ENCODE data around the gene UGCG.

UGCG gene

DNA sequence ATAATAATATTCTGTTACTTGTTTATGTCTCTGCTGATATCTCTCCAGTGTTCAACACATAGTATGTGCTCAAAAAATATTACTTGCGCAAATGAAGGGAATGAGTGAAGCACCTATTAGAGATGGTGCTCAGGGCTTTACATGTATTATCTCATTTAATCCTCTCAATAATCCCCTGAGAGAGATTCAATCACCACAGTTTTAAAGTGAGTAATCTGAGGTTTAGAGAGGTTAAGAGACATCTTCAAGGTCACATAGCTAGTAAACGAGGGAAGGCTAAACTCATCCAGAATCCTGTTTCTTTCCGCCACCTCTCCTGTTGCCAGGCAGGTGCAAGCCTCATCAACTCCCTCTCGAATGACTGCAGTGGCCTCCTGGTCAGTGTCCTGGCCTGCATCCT lies 82.0 kb downstream of the UGCG start:
- Histone ChIP-seq H3K9me3 (ENCODE audit: control insufficient read depth, low read length) (no peaks in the 10 kb centered on the region), H3K4me1 (no peaks in the 10 kb centered on the region), H3K27ac (no peak overlapping the region), H3K27me3 (ENCODE audit: control insufficient read depth, insufficient read depth, low read length) (no peaks in the 10 kb centered on the region), H3K9ac (no peak overlapping the region), H3K4me2 (ENCODE audit: low read length) (no peak overlapping the region), H3K4me3 (ENCODE audit: low read depth, low read length) (no peak overlapping the region), H3K79me2 (no peaks in the 10 kb centered on the region), H2AFZ (no peak overlapping the region), H3K36me3 (ENCODE audit: control insufficient read depth, insufficient read depth, low read length) (no peaks in the 10 kb centered on the region)
- TF ChIP-seq, protein P1, sequence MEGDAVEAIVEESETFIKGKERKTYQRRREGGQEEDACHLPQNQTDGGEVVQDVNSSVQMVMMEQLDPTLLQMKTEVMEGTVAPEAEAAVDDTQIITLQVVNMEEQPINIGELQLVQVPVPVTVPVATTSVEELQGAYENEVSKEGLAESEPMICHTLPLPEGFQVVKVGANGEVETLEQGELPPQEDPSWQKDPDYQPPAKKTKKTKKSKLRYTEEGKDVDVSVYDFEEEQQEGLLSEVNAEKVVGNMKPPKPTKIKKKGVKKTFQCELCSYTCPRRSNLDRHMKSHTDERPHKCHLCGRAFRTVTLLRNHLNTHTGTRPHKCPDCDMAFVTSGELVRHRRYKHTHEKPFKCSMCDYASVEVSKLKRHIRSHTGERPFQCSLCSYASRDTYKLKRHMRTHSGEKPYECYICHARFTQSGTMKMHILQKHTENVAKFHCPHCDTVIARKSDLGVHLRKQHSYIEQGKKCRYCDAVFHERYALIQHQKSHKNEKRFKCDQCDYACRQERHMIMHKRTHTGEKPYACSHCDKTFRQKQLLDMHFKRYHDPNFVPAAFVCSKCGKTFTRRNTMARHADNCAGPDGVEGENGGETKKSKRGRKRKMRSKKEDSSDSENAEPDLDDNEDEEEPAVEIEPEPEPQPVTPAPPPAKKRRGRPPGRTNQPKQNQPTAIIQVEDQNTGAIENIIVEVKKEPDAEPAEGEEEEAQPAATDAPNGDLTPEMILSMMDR (IDR thresholded peaks at IDR 0.05) = no peak

DNA sequence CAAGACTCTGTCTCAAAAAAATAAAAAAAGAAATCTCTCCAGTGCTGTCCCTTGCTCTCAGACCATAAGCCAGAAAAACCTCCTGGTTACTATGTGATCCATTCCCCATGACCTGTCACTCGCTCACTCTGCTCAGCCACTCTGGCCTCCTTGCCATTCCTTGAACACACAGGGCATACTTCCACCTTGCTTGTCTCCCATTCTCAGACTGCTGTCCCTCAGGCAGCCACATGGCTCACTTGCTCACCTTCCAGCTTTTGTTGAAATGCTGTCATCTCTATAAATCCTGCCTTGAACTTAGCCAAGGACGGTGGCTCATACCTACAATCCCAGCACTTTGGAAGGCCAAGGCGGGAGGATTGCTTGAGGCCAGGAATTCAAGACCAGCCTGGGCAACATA lies 82.9 kb downstream of the UGCG start:
- Histone ChIP-seq H3K9me3 (ENCODE audit: control insufficient read depth, low read length) (no peaks in the 10 kb centered on the region), H3K27ac (no peak overlapping the region), H3K79me2 (no peaks in the 10 kb centered on the region), H2AFZ (no peak overlapping the region), H3K27me3 (ENCODE audit: control insufficient read depth, insufficient read depth, low read length) (no peaks in the 10 kb centered on the region), H3K4me2 (ENCODE audit: low read length) (no peak overlapping the region), H3K4me3 (ENCODE audit: low read depth, low read length) (no peak overlapping the region), H3K36me3 (ENCODE audit: control insufficient read depth, insufficient read depth, low read length) (no peaks in the 10 kb centered on the region), H3K4me1 (no peaks in the 10 kb centered on the region), H3K9ac (no peak overlapping the region)
- TF ChIP-seq, protein P1 (IDR thresholded peaks at IDR 0.05) = no peak

DNA sequence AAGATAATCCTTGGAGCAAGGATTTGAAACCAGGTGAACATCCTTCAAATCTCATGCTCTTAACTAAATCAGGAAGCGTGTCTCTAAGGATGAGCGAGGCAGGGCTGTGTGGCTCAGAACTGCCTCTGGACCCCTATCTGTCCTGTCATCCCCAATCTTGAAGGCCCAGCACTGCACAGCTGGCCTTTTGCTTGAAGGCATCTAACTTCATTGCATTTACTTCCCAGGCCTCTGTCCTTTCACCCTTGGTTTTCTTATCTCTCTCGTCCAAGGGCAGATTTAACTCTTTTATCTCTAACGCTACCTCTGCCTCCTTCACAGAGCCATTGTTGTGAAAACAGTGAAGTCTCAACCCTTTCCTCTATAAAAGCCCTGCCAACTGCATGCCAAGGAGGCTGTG lies 83.8 kb downstream of the UGCG start:
- Histone ChIP-seq H3K36me3 (ENCODE audit: control insufficient read depth, insufficient read depth, low read length) (no peaks in the 10 kb centered on the region), H3K79me2 (no peaks in the 10 kb centered on the region), H3K4me1 (no peaks in the 10 kb centered on the region), H3K27me3 (ENCODE audit: control insufficient read depth, insufficient read depth, low read length) (no peaks in the 10 kb centered on the region), H3K4me2 (ENCODE audit: low read length) (no peak overlapping the region), H3K27ac (no peak overlapping the region), H3K9me3 (ENCODE audit: control insufficient read depth, low read length) (no peaks in the 10 kb centered on the region), H2AFZ (no peak overlapping the region), H3K9ac (no peak overlapping the region), H3K4me3 (ENCODE audit: low read depth, low read length) (no peak overlapping the region)
- TF ChIP-seq, protein P1 (IDR thresholded peaks at IDR 0.05) = no peak

DNA sequence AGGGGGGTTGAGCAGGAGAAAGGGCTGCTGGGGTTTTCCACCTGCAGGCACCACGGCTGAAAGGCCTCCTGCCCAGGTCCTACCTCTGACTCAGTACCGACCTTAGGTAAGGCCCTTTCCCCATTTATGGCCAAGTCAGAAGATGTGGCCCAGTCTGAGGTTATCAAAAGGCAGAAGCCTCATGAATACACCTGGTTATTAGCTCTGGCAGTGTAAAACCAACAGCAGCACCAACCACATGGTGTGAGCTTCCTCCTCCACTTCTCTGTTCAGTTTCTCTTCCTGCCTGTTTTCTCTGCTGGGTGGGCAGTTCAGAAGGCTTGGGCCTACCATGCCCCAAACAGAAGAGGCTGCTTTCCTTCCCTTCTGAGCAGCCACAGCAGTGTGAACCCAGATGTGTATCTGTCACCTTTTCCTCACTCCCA lies 86.9 kb downstream of the UGCG start:
- Histone ChIP-seq H3K36me3 (ENCODE audit: control insufficient read depth, insufficient read depth, low read length) (no peaks in the 10 kb centered on the region), H3K4me2 (ENCODE audit: low read length) (no peak overlapping the region), H3K9me3 (ENCODE audit: control insufficient read depth, low read length) (no peaks in the 10 kb centered on the region), H3K9ac (no peak overlapping the region), H3K4me3 (ENCODE audit: low read depth, low read length) (no peak overlapping the region), H3K79me2 (no peaks in the 10 kb centered on the region), H2AFZ (no peak overlapping the region), H3K27me3 (ENCODE audit: control insufficient read depth, insufficient read depth, low read length) (no peaks in the 10 kb centered on the region), H3K27ac (no peak overlapping the region), H3K4me1 (no peaks in the 10 kb centered on the region)
- TF ChIP-seq, protein P1 (IDR thresholded peaks at IDR 0.05) = no peak

DNA sequence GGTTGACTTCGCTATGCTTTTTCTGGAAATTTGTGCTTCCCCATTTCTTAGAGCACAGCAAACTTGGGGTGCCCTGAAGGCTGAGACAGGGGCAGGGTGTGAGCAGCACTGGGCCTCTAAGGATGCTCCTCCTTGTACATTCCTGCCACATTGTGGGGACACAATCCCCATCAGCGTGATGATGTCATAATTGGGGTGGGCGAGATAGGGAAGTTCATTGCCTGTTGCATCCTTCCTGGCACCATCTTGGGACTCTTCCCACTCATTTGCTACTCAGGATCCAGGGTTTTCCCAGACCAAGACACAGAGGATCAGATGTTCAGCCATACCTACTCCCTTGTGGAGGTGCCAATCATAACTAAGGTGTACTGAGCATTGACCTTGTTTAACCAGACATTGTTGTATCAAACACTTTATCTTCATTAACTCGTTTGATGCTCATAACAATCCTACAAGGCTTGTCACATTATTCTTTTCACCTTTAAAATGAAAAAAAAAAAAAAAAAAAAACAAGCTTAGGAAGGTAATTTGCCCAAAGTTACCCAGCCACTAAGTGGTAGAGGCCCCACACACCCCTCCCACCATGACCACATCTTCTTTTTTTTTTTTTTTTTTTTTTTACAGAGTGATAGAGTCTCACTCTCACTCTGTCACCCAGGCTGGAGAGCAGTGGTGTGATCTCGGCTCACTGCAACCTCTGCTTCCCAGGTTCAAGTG lies 87.6 kb downstream of the UGCG start:
- Histone ChIP-seq H3K9me3 (ENCODE audit: control insufficient read depth, low read length) (no peaks in the 10 kb centered on the region), H3K9ac (no peak overlapping the region), H2AFZ (no peak overlapping the region), H3K4me1 (no peaks in the 10 kb centered on the region), H3K4me2 (ENCODE audit: low read length) (no peak overlapping the region), H3K79me2 (no peaks in the 10 kb centered on the region), H3K36me3 (ENCODE audit: control insufficient read depth, insufficient read depth, low read length) (no peaks in the 10 kb centered on the region), H3K27ac (no peak overlapping the region), H3K27me3 (ENCODE audit: control insufficient read depth, insufficient read depth, low read length) (no peaks in the 10 kb centered on the region), H3K4me3 (ENCODE audit: low read depth, low read length) (no peak overlapping the region)
- TF ChIP-seq, protein P1 (IDR thresholded peaks at IDR 0.05) = no peak

Measured in parathyroid adenoma (tissue), 2 donors.